HEK293 (cell line): ENCODE results near the gene TNS3.

ENCODE experiments used
- CTCF ChIA-PET: fragments of 350-600 bp; formaldehyde crosslinking; extraction: SDS; loops from one replicate; lab custom pipeline; 2021; ENCODE audit warnings: antibody characterized with exemption; lab: Yijun Ruan, JAX
- POLR2A ChIA-PET: fragments of 300-600 bp; formaldehyde crosslinking; extraction: SDS; loops from one replicate; lab custom pipeline; 2020; ENCODE audit warnings: antibody characterized with exemption, inconsistent platforms; lab: Yijun Ruan, JAX
- H3K27ac ChIP-seq: fragments of 200-500 bp; sonication (Bioruptor generic); 2 replicates; pipeline ENCODE4 v1.5.1; 2014; ENCODE audit warnings: low read depth, low read length, control low read depth, inconsistent platforms; ENCODE audit errors: extremely low read depth
- H3K36me3 ChIP-seq, 2 experiments: fragments of 200-500 bp in 1 of 2; sonication (Bioruptor generic) in 1 of 2; 1 replicate in 1 of 2; 2 replicates in 1 of 2; pipeline ENCODE4 v1.5.1; 2014 to 2017; ENCODE audit warnings: inconsistent platforms in 2 of 2, low read length in 2 of 2; ENCODE audit not compliant: control insufficient read depth in 2 of 2, insufficient read depth in 1 of 2
- H3K4me1 ChIP-seq: fragments of 200-500 bp; sonication (Bioruptor generic); 2 replicates; pipeline ENCODE4 v1.5.1; 2014; ENCODE audit warnings: mild to moderate bottlenecking, low read length, inconsistent platforms; ENCODE audit not compliant: control insufficient read depth, insufficient read depth
- H3K4me3 ChIP-seq: 2 replicates; pipeline ENCODE4 v1.5.1; 2011; ENCODE audit warnings: low read depth, mild to moderate bottlenecking, control low read depth, low read length, moderate library complexity
- H3K9me3 ChIP-seq: fragments of 200-500 bp; sonication (Bioruptor generic); 2 replicates; pipeline ENCODE4 v1.5.1; 2014; ENCODE audit warnings: low read depth, low read length, inconsistent platforms; ENCODE audit not compliant: control insufficient read depth, insufficient read depth
- ATF2 ChIP-seq: fragments of 450-650 bp; formaldehyde crosslinking; IDR thresholded peaks from 2 replicates; pipeline ENCODE4 v1.5.1; 2016; ENCODE audit warnings: missing biosample characterization, missing genetic modification characterization, low read depth
- EGR2 ChIP-seq: fragments of 450-650 bp; formaldehyde crosslinking; IDR thresholded peaks from 2 replicates; pipeline ENCODE4 v1.5.1; 2016; ENCODE audit warnings: low read depth, missing biosample characterization, missing genetic modification characterization
- GFI1B ChIP-seq: fragments of 450-650 bp; formaldehyde crosslinking; IDR thresholded peaks from 2 replicates; pipeline ENCODE4 v1.5.1; 2016; ENCODE audit warnings: missing biosample characterization, missing genetic modification characterization
- HOXD13 ChIP-seq: sonication (generic); formaldehyde crosslinking; IDR thresholded peaks from 2 replicates; pipeline ENCODE4 v1.8.0; 2022; ENCODE audit warnings: missing genetic modification reagents, borderline replicate concordance
- OVOL3 ChIP-seq: fragments of 450-650 bp; formaldehyde crosslinking; IDR thresholded peaks from 2 replicates; pipeline ENCODE4 v1.5.1; 2016; ENCODE audit warnings: missing biosample characterization, missing genetic modification characterization
- ZFP3 ChIP-seq: fragments of 450-650 bp; formaldehyde crosslinking; IDR thresholded peaks from 2 replicates; pipeline ENCODE4 v1.5.1; 2016; ENCODE audit warnings: low read depth, missing biosample characterization, missing genetic modification characterization
- ZFP41 ChIP-seq: fragments of 450-650 bp; formaldehyde crosslinking; IDR thresholded peaks from 2 replicates; pipeline ENCODE4 v1.5.1; 2016; ENCODE audit warnings: missing biosample characterization, missing genetic modification characterization, borderline replicate concordance
- ZFP69B ChIP-seq: fragments of 450-650 bp; formaldehyde crosslinking; IDR thresholded peaks from 2 replicates; pipeline ENCODE4 v1.5.1; 2016; ENCODE audit warnings: missing biosample characterization, missing genetic modification characterization
- ZNF146 ChIP-seq: fragments of 450-650 bp; formaldehyde crosslinking; IDR thresholded peaks from 2 replicates; pipeline ENCODE4 v1.5.1; 2016; ENCODE audit warnings: missing biosample characterization, missing genetic modification characterization
- ZNF184 ChIP-seq: fragments of 450-650 bp; IDR thresholded peaks from 2 replicates; pipeline ENCODE4 v1.5.1; 2018; ENCODE audit warnings: missing biosample characterization, mild to moderate bottlenecking, missing genetic modification characterization
- ZNF292 ChIP-seq: fragments of 450-650 bp; formaldehyde crosslinking; IDR thresholded peaks from 2 replicates; pipeline ENCODE4 v1.5.1; 2016; ENCODE audit warnings: low read depth, missing biosample characterization, missing genetic modification characterization, borderline replicate concordance
- ZNF37A ChIP-seq: fragments of 450-650 bp; IDR thresholded peaks from 2 replicates; pipeline ENCODE4 v1.5.1; 2018; ENCODE audit warnings: missing biosample characterization, missing genetic modification characterization
- ZNF48 ChIP-seq: fragments of 450-650 bp; formaldehyde crosslinking; IDR thresholded peaks from 2 replicates; pipeline ENCODE4 v1.5.1; 2016; ENCODE audit warnings: missing biosample characterization, missing genetic modification characterization
- ZNF488 ChIP-seq: fragments of 450-650 bp; formaldehyde crosslinking; IDR thresholded peaks from 2 replicates; pipeline ENCODE4 v1.5.1; 2016; ENCODE audit warnings: missing biosample characterization, missing genetic modification characterization
- ZNF514 ChIP-seq: fragments of 450-650 bp; formaldehyde crosslinking; IDR thresholded peaks from 2 replicates; pipeline ENCODE4 v1.5.1; 2016; ENCODE audit warnings: missing biosample characterization, missing genetic modification characterization
- ZNF549 ChIP-seq: fragments of 450-650 bp; IDR thresholded peaks from 2 replicates; pipeline ENCODE4 v1.5.1; 2018; ENCODE audit warnings: missing biosample characterization, missing genetic modification characterization, mild to moderate bottlenecking, inconsistent platforms, moderate library complexity
- ZNF560 ChIP-seq: fragments of 450-650 bp; formaldehyde crosslinking; IDR thresholded peaks from 2 replicates; pipeline ENCODE4 v1.5.1; 2017; ENCODE audit warnings: missing biosample characterization, missing genetic modification characterization, borderline replicate concordance
- ZNF561 ChIP-seq: fragments of 450-650 bp; IDR thresholded peaks from 2 replicates; pipeline ENCODE4 v1.5.1; 2018; ENCODE audit warnings: missing biosample characterization, missing genetic modification characterization, borderline replicate concordance
- ZNF645 ChIP-seq: fragments of 450-650 bp; formaldehyde crosslinking; IDR thresholded peaks from 2 replicates; pipeline ENCODE4; 2016; ENCODE audit warnings: missing biosample characterization, missing genetic modification characterization
- ZNF704 ChIP-seq: fragments of 450-650 bp; formaldehyde crosslinking; IDR thresholded peaks from 2 replicates; pipeline ENCODE4 v1.5.1; 2016; ENCODE audit warnings: missing biosample characterization, missing genetic modification characterization

The TNS3 gene

GRCh38 chr7:47510786-47511185, 71.1 kb downstream of the TNS3 start:
- Histone ChIP-seq H3K4me3 (no peak overlapping the region), H3K9me3 (no peaks in the 10 kb centered on the region), H3K27ac (no peak overlapping the region), H3K36me3 (no peaks in the 10 kb centered on the region), H3K4me1 (no peaks in the 10 kb centered on the region)
- ChIA-PET POLR2A (no interaction called here), CTCF (interaction anchor here (1.2 kb wide), 1 partner anchor 8 kb away, joined by 3 read pairs; no protein-coding TSS in a partner anchor)
- TF ChIP-seq ZNF488 (tag by site-specific recombination): no peak
- no peak for TF ChIP-seq ZNF48 (tag by site-specific recombination)
- no peak for TF ChIP-seq GFI1B (tag by site-specific recombination)
- TF ChIP-seq ATF2 (tag by site-specific recombination): no peak
- TF ChIP-seq ZNF645: no peak
- no peak for TF ChIP-seq ZNF560 (tag by site-specific recombination)
- TF ChIP-seq ZNF704 (tag by site-specific recombination): no peak
- no peak for TF ChIP-seq OVOL3 (tag by site-specific recombination)
- TF ChIP-seq ZFP3 (tag by site-specific recombination): no peak
- TF ChIP-seq, all 188 proteins: peak for 0

GRCh38 chr7:47510192-47510591, 71.7 kb downstream of the TNS3 start:
- POLR2A ChIA-PET: no interaction called here
- CTCF ChIA-PET: no interaction called here
- Histone ChIP-seq H3K9me3 (no peaks in the 10 kb centered on the region), H3K27ac (no peak overlapping the region), H3K4me1 (no peaks in the 10 kb centered on the region), H3K4me3 (no peak overlapping the region), H3K36me3 (no peaks in the 10 kb centered on the region)
- TF ChIP-seq ZNF561: no peak
- no peak for TF ChIP-seq ZNF146
- TF ChIP-seq ZNF514 (tag by site-specific recombination): no peak
- TF ChIP-seq ZFP69B (tag by site-specific recombination): no peak
- TF ChIP-seq ZFP41 (tag by site-specific recombination): no peak
- no peak for TF ChIP-seq HOXD13 (CRISPR knock-in tag)
- TF ChIP-seq ZNF184 (tag by site-specific recombination): no peak
- TF ChIP-seq ZNF48 (tag by site-specific recombination): no peak
- TF ChIP-seq ZNF292: no peak

GRCh38 chr7:47509571-47509970, 72.3 kb downstream of the TNS3 start:
- Histone ChIP-seq H3K9me3 (no peaks in the 10 kb centered on the region), H3K27ac (no peak overlapping the region), H3K4me1 (no peaks in the 10 kb centered on the region), H3K36me3 (no peaks in the 10 kb centered on the region), H3K4me3 (no peak overlapping the region)
- POLR2A ChIA-PET: no interaction called here
- no peak for TF ChIP-seq ZNF37A
- no peak for TF ChIP-seq ZNF549 (tag by site-specific recombination)
- TF ChIP-seq EGR2 (tag by site-specific recombination): no peak
- CTCF ChIA-PET: no interaction called here
